Thoracic aorta endothelial cell (primary cell): Measurements from ENCODE around the gene ZNF284. TPM values are rescaled to one million over a fixed set of nuclear protein-coding genes. Genes with fewer than 3 reads are reported as not detected.

ENCODE experiments used
- small RNA-seq: library from RNA; depleted of rRNA; stranded (forward); fragments of <200 nt; gene quantifications from one replicate; pipeline ENCODE3, GENCODE V24; 2012
- total RNA-seq: library from RNA; depleted of rRNA; stranded (reverse); fragments of >200 nt; gene quantifications from 2 replicates; pipeline ENCODE4 v1.2.3, GENCODE V29; 2012

The ZNF284 gene
- total RNA-seq = 2.9 and 3.3 TPM in 2 replicates

GRCh38 chr19:44071824-44072542 lies at the start of gene ZNF284:
ZNF284 (plus strand) TSS chr19:44072159; CDS start chr19:44076390, 4,231 bp downstream.

GRCh38 chr19:44025217-44025936 lies 46.6 kb upstream of the ZNF284 start, which contains the start of gene ZNF222:
ZNF222 (plus strand) TSS chr19:44025379; CDS start chr19:44025437, 58 bp downstream.

GRCh38 chr19:44051650-44052402 lies 20.1 kb upstream of the ZNF284 start, which contains the start of gene ZNF223:
ZNF223 (plus strand) TSS chr19:44052036; CDS start chr19:44055177, 3,141 bp downstream.

GRCh38 chr19:44093931-44094765 lies 22.2 kb downstream of the ZNF284 start, which contains the start of gene ZNF224:
ZNF224 (plus strand) TSS chr19:44094361; CDS start chr19:44097874, 3,513 bp downstream.

GRCh38 chr19:44113138-44113783 lies 41.3 kb downstream of the ZNF284 start, which contains the start of gene ZNF225:
ZNF225 (plus strand) TSS chr19:44113399; CDS start chr19:44115828, 2,429 bp downstream.

Small RNAs within 50 kb of the gene (small RNA-seq; reads per million reads assigned to genes)
- not detected for gene RNU6-902P

Other genes starting within 250 kb of the ZNF284 start
- 9.2 and 9.8 TPM in 2 replicates for gene ZNF283, start 244.8 kb upstream of the ZNF284 start, total RNA-seq
- gene ZNF404, start 188.2 kb upstream of the ZNF284 start, total RNA-seq = 1.0 and 1.3 TPM in 2 replicates
- gene ZNF45, start 136.9 kb upstream of the ZNF284 start, total RNA-seq = 14.4 and 16.2 TPM in 2 replicates
- 5.2 TPM in 2 replicates for gene ZNF221, start 120.9 kb upstream of the ZNF284 start, total RNA-seq
- 6.7 and 7.2 TPM in 2 replicates for gene ZNF155, start 88.0 kb upstream of the ZNF284 start, total RNA-seq
- 3.4 and 4.7 TPM in 2 replicates for gene ZNF230, start 69.2 kb upstream of the ZNF284 start, total RNA-seq
- gene ZNF222, start 46.8 kb upstream of the ZNF284 start, total RNA-seq = 2.7 and 4.1 TPM in 2 replicates
- gene ZNF223, start 20.1 kb upstream of the ZNF284 start, total RNA-seq = 5.6 and 6.3 TPM in 2 replicates
- 23.9 and 25.0 TPM in 2 replicates for gene ZNF224, start 22.2 kb downstream of the ZNF284 start, total RNA-seq
- gene ZNF225, start 41.2 kb downstream of the ZNF284 start, total RNA-seq = 5.1 and 5.9 TPM in 2 replicates
- gene ZNF234, start 69.4 kb downstream of the ZNF284 start, total RNA-seq = 8.5 TPM in 2 replicates
- 14.0 and 16.6 TPM in 2 replicates for gene ZNF226, start 92.9 kb downstream of the ZNF284 start, total RNA-seq
- 17.5 and 20.9 TPM in 2 replicates for gene ZNF227, start 140.4 kb downstream of the ZNF284 start, total RNA-seq
- gene ZNF233, start 187.7 kb downstream of the ZNF284 start, total RNA-seq = 0.57 and 1.3 TPM in 2 replicates
- gene ZNF235, start 232.9 kb downstream of the ZNF284 start, total RNA-seq = 2.6 and 3.2 TPM in 2 replicates